D341Med (cell line): ENCODE results near the gene RPS6KA5.
"Not testable (repeated sequence)": the region's sequence is repeated elsewhere in the genome, so short reads cannot be mapped to it uniquely, and the experiment has no call there.

ENCODE experiments used
- DNase-seq: peaks from one replicate; pipeline ENCODE4 v3.0.0; 2012; ENCODE audit warnings: low spot score

Gene RPS6KA5

DNA sequence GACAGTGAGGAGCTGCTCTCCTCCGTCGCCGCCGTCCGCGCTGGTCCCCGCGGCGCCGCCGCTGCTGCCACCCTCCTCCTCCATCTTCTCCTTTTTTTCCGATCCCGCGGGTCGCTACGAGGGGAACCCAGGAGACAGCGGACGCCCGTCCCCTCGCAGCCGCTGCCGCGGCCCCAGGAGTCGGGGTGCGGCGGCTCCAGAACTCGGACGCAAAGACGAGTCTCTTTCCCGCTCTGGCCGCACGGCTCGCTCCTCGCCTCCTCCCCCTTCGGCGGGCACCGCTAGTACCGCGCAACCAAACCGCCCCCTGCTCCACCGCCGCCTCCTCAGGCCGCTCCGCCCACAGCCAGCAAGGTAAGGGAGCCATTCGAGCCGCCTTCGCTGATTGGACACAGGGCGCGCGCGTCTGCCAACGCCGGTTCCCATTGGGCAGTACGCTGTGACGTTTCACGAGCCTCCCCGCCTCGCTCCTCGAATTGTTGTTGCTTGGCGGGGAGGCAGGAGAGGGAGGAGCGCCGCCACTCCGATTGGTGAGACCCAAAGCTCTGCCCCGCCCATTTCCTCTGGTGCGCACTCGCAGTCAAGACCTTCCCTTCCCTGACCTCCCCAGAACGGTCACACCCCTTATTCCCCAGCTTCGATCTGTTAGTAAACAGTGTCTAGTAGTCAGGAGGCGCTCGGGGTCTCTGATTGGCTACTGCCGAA is at the start of gene RPS6KA5:
TSS of gene RPS6KA5 (minus strand) at position 291 of the 705 bp plus-strand sequence. CDS start at position 84, 207 bp downstream.
- peak; percentile 93 for DNase-seq

GRCh38 chr14:91108941-91109611 is 48.6 kb upstream of the RPS6KA5 start:
- DNase-seq = no peak

- no peak for DNase-seq
Measured at GRCh38 chr14:91103116-91103515, 42.7 kb upstream of the RPS6KA5 start.

DNA sequence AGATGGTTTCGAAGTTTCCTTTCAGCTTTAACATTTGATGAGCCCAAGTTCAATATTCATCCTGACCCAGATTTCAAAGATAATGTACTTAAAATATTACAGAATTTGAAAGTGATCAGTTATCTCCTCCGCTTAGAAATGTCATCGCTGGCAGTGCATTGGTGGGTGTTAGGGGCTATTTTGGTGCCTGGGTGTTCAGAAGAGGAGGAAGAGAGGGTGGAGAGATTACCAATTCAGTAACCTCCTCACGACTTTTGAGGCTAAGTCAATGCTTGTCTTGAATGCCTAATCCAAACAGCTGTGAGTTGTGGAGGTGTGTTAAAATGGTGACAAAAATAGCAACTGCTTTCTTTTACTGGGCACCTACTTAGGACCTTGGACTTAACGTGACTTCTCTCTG is 39.7 kb upstream of the RPS6KA5 start:
- no peak for DNase-seq

GRCh38 chr14:91098591-91098990 is 38.1 kb upstream of the RPS6KA5 start:
- no peak for DNase-seq

DNA sequence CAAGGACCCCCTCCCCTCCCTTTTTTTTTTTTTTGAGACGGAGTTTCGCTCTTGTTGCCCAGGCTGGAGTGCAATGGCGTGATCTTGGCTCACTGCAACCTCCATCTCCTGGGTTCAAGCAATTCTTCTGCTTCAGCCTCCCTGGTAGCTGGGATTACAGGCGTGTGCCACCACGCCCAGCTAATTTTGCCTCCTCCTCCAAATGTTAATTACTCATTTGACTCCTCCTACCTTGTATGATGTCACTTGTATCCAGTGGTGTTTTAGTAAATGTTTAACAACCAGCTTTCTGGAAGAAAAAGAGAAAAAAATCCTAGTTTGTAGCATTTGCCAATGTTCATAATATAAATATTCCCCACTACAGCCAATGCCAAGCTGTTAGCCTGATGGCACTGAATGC is 37.2 kb upstream of the RPS6KA5 start:
- not testable (repeated sequence) for DNase-seq

DNA sequence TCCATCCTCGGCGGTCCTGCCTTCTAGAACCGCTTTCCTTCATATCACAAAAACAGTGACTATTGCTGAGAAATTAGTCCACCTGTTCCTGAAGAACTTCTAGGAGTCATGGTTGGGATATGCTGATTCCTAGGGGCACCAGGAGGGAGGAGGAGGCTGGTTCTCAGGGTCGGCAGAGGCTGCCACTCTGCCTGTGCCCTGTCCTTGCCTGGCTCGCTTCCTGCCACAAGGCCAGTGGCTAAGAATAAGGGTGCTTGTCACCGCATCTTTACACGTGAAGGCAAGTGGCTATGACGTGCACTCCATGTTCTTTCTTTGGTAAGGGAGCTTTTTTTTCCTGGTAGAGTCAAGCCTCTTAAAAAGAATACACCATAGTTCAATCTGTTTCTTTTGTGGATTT is 34.7 kb upstream of the RPS6KA5 start:
- no peak for DNase-seq

- DNase-seq = no peak
Measured at GRCh38 chr14:91094772-91095171, 34.3 kb upstream of the RPS6KA5 start.

GRCh38 chr14:91093743-91094472 is 33.5 kb upstream of the RPS6KA5 start:
- not testable (repeated sequence) for DNase-seq

- DNase-seq = no peak
Measured at GRCh38 chr14:91092073-91092472, 31.6 kb upstream of the RPS6KA5 start.

DNA sequence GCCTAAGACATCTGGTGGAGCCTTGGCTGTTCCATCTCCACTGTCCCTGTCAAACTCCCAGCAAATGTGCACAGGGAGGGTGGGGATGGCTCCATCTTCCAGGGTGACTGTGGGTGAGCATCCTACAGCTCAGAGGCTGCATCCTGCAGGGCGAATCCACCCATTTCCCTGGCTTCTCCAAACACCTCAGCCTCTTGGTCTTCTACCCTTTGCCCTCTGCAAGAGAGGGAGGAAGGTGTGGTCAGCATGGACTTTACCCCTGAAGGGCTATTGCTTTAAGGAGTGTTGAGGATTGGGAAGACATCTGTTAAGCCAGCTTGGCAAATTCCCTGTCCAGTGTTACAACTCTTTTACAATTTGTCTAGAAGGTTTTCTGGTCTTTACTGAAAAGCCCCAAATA is 30.3 kb upstream of the RPS6KA5 start:
- no peak for DNase-seq

GRCh38 chr14:91089958-91090535 is 29.6 kb upstream of the RPS6KA5 start:
- no peak for DNase-seq

GRCh38 chr14:91088585-91089235 is 28.3 kb upstream of the RPS6KA5 start:
- DNase-seq = no peak

DNA sequence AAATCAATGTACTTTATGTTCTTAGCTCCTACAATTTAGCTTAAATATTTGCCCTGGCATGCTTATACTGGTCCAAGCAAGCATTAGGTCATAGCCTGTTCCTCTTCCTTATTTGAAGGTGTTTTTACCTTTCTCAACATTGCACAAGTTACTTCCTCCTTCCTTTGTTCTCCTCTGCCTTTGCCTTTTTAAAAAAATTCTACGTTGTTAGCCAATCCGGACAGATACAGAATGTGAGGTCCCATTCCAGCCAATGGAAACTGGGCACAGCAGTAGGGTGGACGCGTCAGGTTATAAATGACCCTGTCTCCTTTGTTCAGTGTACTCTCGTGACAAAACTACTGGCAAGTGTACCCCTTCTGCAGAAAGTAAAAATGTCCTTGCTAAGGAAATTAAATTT is 27.0 kb upstream of the RPS6KA5 start:
- DNase-seq = not testable (repeated sequence)

GRCh38 chr14:91084516-91084915 is 24.1 kb upstream of the RPS6KA5 start:
- DNase-seq = no peak

DNA sequence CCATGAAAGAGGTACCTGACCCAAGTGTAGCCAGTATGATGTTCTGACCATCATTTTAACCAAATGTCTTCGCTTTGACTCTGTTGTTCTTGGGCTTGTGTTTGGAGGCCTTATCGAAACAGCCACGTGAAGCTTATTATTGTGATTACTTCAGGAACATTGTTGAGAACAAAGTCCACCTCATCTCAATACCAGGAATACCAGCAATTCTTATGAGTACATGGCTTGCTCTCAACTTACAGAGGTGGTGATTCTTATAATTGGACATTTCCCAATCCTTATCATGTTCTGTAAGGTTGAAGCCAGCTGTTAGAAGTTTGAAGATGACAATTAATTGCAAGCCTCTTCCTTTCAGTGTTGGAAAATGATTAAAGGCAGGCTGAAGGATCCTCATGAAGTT is 21.8 kb upstream of the RPS6KA5 start:
- no peak for DNase-seq

DNA sequence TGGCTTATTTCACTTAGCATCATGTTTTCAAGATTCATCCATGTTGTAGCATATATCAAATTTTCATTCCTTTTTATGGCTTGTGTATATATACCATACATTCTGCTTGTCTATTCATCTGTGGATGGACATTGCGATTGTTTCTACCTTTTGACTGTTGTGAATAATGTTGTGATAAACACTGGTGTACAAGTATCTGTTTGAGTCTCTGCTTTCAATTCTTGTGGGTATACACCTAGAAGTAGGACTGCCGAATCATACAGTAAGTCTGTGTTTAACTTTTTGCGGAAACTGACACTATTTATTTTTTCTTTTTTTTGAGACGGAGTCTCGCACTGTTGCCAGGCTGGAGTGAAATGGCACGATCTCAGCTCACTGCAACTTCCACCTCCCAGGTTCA is 19.6 kb upstream of the RPS6KA5 start:
- no peak for DNase-seq

DNA sequence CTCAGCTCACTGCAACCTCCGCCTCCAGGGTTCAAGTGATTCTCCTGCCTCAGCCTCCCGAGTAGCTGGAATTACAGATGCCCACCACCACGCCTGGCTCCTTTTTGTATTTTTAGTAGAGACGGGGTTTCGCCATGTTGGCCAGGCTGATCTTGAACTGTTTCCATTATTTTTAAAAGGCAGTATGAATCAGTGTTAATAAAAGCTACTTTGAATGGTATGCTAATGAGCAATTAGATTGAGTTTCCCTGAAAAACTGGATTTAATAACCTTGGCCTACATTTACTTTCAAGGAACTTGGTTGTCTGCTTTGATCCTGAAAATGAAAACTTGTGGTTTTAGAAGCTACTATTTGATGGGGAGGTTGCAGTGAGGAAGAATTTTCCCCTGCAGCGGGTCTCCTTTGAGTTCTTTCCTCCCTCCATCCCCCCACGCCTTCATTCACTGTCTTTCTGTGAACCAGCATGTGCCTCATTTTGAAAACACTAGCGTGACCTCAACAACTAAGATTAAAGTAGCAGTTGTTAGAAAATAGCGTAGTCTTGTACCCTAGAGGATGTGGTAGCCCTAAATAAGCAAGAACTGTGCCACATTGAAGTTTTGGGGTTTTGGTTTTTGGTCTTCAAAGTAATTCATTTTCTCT is 17.8 kb upstream of the RPS6KA5 start:
- no peak for DNase-seq

- no peak for DNase-seq
Measured at GRCh38 chr14:91075553-91075952, 15.1 kb upstream of the RPS6KA5 start.

GRCh38 chr14:91070572-91070971 is 10.1 kb upstream of the RPS6KA5 start:
- no peak for DNase-seq

DNA sequence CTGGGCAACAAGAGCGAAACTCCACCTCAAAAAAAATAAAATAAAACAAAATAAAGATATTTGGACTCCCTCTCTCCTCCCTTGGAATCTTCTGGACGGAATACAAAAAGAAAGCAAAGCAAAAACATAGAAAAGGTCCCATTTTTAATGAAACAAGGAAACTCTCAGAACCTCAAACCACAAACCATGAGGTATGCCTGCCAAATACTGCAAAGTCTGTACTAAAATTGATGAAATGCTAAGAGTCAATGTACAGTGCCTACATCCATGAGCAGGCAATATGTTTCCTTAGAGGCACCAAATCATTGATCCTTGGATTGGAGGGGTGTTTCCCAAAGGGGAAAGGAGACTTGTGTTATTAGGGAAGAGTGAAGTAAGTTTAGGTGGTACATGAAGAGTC is 8.2 kb upstream of the RPS6KA5 start:
- no peak for DNase-seq

DNA sequence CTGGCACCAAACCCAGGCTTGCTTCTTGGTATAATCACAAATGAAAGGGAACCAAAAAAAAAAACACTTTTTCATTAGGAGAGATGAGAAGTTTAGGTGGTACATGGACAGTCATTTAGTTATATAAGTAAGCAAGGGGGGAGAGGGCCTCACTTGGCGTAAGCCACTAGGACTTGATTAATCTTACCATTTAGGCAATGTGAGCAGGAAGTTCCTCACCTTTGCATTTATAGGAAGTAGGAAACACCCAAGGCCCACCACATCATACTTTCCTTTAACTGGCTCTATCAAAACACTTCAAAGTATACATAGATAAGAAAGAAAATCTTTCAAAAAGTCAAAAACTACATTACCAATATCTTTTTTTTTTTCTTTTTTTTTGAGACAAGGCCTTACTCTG is 6.7 kb upstream of the RPS6KA5 start:
- DNase-seq = no peak
